Measurements from ENCODE around the gene GGTLC3.
"Not testable (repeated sequence)": the region's sequence is repeated elsewhere in the genome, so short reads cannot be mapped to it uniquely, and the experiment has no call there.

GGTLC3 gene

GRCh38 chr22:18512378-18512777 lies 5.6 kb downstream of the GGTLC3 start:
- not testable (repeated sequence) for DNase-seq

- DNase-seq, result not testable (repeated sequence)
Measured at GRCh38 chr22:18511327-18511726, 6.6 kb downstream of the GGTLC3 start.

DNA sequence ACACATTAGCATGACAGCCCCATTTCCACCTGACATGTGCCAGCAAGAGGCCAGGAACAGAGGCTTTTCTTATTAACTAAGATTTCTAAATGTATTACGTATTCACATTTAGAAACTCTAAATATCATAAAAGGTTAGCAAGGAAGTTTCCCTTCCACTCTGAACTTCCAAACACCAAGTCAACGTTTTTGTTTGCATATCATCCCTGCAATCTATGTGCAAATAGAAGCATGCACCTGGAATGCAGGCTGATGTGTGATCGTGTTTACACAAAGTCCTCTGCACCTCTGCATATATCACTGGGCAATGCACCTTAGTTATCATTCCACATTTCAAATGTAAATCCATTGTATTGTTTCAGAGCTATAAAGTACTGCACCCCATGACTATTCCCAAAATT lies 21.7 kb downstream of the GGTLC3 start:
- not testable (repeated sequence) for DNase-seq
